Neural progenitor cell (in vitro differentiated cells): ENCODE measurements around the gene TAPT1. TPM values are rescaled to one million over a fixed set of nuclear protein-coding genes. Genes with fewer than 3 reads are reported as not detected.

ENCODE experiments used
- DNase-seq: peaks from one replicate; pipeline ENCODE4 v3.0.0-alpha.2; 2016; ENCODE audit warnings: low spot score
- H2AFZ ChIP-seq: fragments of 200-600 bp; sonication (generic); replicated peaks from 2 replicates; pipeline ENCODE4 v1.6.1; 2016; ENCODE audit warnings: antibody characterized with exemption
- H3F3A ChIP-seq: fragments of 200-600 bp; sonication (generic); 2 replicates; pipeline ENCODE4 v1.6.1; 2016; ENCODE audit warnings: antibody characterized with exemption, low read depth
- H3K27ac ChIP-seq: fragments of 200-600 bp; sonication (generic); 2 replicates; pipeline ENCODE4 v1.5.1; 2016; ENCODE audit warnings: mild to moderate bottlenecking
- H3K27me3 ChIP-seq: fragments of 200-600 bp; sonication (generic); 2 replicates; pipeline ENCODE4 v1.6.1; 2016; ENCODE audit warnings: mild to moderate bottlenecking, moderate library complexity
- H3K36me3 ChIP-seq: fragments of 200-600 bp; sonication (generic); 2 replicates; pipeline ENCODE4 v1.5.1; 2016
- H3K4me1 ChIP-seq: fragments of 200-600 bp; sonication (generic); 2 replicates; pipeline ENCODE4 v1.6.1; 2016; ENCODE audit warnings: mixed run types
- H3K4me2 ChIP-seq: fragments of 200-600 bp; sonication (generic); 2 replicates; pipeline ENCODE4 v1.6.1; 2016
- H3K4me3 ChIP-seq: fragments of 200-600 bp; sonication (generic); 2 replicates; pipeline ENCODE4 v1.5.1; 2016
- H3K79me2 ChIP-seq: fragments of 200-600 bp; sonication (generic); 2 replicates; pipeline ENCODE4 v1.6.1; 2016; ENCODE audit warnings: low read depth
- H3K9ac ChIP-seq: fragments of 200-600 bp; sonication (generic); 2 replicates; pipeline ENCODE4 v1.6.1; 2016
- H3K9me3 ChIP-seq: fragments of 200-600 bp; sonication (generic); 2 replicates; pipeline ENCODE4 v1.5.1; 2016; ENCODE audit warnings: low read depth
- H4K20me1 ChIP-seq: fragments of 200-600 bp; sonication (generic); 2 replicates; pipeline ENCODE4 v1.6.1; 2016; ENCODE audit warnings: low read depth
- H3K27ac Mint-ChIP-seq: 3 replicates; pipeline ENCODE4 v1.8.0; 2021; ENCODE audit warnings: mixed read lengths
- H3K27me3 Mint-ChIP-seq: 2 replicates; pipeline ENCODE4 v1.8.0; 2022; ENCODE audit warnings: low read depth, mild to moderate bottlenecking, inconsistent platforms, moderate library complexity, mixed read lengths; ENCODE audit not compliant: insufficient read depth
- H3K36me3 Mint-ChIP-seq: 3 replicates; pipeline ENCODE4 v1.8.0; 2021; ENCODE audit warnings: mixed read lengths
- H3K4me1 Mint-ChIP-seq: 3 replicates; pipeline ENCODE4 v1.8.0; 2021; ENCODE audit warnings: mixed read lengths
- H3K4me3 Mint-ChIP-seq: 3 replicates; pipeline ENCODE4 v1.8.0; 2021; ENCODE audit warnings: mild to moderate bottlenecking, moderate library complexity, mixed read lengths
- H3K9me3 Mint-ChIP-seq: 3 replicates; pipeline ENCODE4 v1.8.0; 2020; ENCODE audit warnings: mixed read lengths
- CTCF ChIP-seq: fragments of 200-600 bp; sonication (generic); IDR thresholded peaks from 2 replicates; pipeline ENCODE4 v1.5.1; 2017; ENCODE audit warnings: antibody characterized with exemption, mild to moderate bottlenecking
- EZH2 ChIP-seq: fragments of 200-600 bp; sonication (generic); IDR thresholded peaks from 2 replicates; pipeline ENCODE4 v1.6.1; 2017; ENCODE audit warnings: antibody characterized with exemption, mild to moderate bottlenecking, moderate library complexity
- EZH2phosphoT487 ChIP-seq: fragments of 200-600 bp; sonication (generic); IDR thresholded peaks from 2 replicates; pipeline ENCODE4 v1.6.1; 2017; ENCODE audit warnings: antibody characterized with exemption
- total RNA-seq: library from RNA; depleted of rRNA; stranded (reverse); fragments of >200 nt; gene quantifications from 2 replicates; pipeline ENCODE4 v1.2.3, GENCODE V29; 2015; ENCODE audit warnings: low replicate concordance

TAPT1 gene
- total RNA-seq, 1 donor from 2014 or later = 18.9 TPM

- no peak overlapping the region for H3K9ac ChIP-seq
- H3K4me1 ChIP-seq = peaks cover 19% of the 10 kb centered on the region
- H3F3A ChIP-seq = peaks cover 14% of the 10 kb centered on the region
- H3K36me3 ChIP-seq = no peaks in the 10 kb centered on the region
- H3K79me2 ChIP-seq = no peaks in the 10 kb centered on the region
- no peak overlapping the region for H3K4me3 ChIP-seq
- no peaks in the 10 kb centered on the region for H3K9me3 ChIP-seq
- no peak overlapping the region for H2AFZ ChIP-seq
- H3K27me3 ChIP-seq = no peaks in the 10 kb centered on the region
- H3K4me2 ChIP-seq = no peak overlapping the region
- Mint-ChIP-seq H3K36me3 (no peaks in the 10 kb centered on the region), H3K4me1 (no peaks in the 10 kb centered on the region), H3K9me3 (no peaks in the 10 kb centered on the region), H3K4me3 (no peak overlapping the region), H3K27me3 (peaks cover 2% of the 10 kb centered on the region), H3K27ac (no peak overlapping the region)
- H3K27ac ChIP-seq = no peak overlapping the region
- DNase-seq = no peak
- no peak for TF ChIP-seq EZH2
- TF ChIP-seq EZH2phosphoT487 = no peak
- no peak for TF ChIP-seq CTCF
- no peaks in the 10 kb centered on the region for H4K20me1 ChIP-seq
Observed at GRCh38 chr4:16119981-16120380, 106.3 kb downstream of the TAPT1 start.

GRCh38 chr4:16118090-16118489, 108.2 kb downstream of the TAPT1 start:
- Histone ChIP-seq H3K4me2 (no peak overlapping the region), H3K79me2 (no peaks in the 10 kb centered on the region), H3K9ac (no peak overlapping the region), H3K27ac (no peak overlapping the region), H3K36me3 (no peaks in the 10 kb centered on the region), H3K27me3 (no peaks in the 10 kb centered on the region), H3K9me3 (no peaks in the 10 kb centered on the region), H4K20me1 (no peaks in the 10 kb centered on the region), H3K4me3 (no peak overlapping the region), H3F3A (peaks cover 2% of the 10 kb centered on the region), H2AFZ (no peak overlapping the region), H3K4me1 (peaks cover under 1% of the 10 kb centered on the region)
- no peak overlapping the region for H3K27ac Mint-ChIP-seq
- no peak overlapping the region for H3K4me3 Mint-ChIP-seq
- H3K9me3 Mint-ChIP-seq = no peaks in the 10 kb centered on the region
- DNase-seq = no peak
- peaks cover 4% of the 10 kb centered on the region for H3K27me3 Mint-ChIP-seq
- TF ChIP-seq CTCF (no peak), EZH2 (no peak), EZH2phosphoT487 (no peak)
- H3K4me1 Mint-ChIP-seq = no peaks in the 10 kb centered on the region
- H3K36me3 Mint-ChIP-seq = no peaks in the 10 kb centered on the region

- Mint-ChIP-seq H3K36me3 (no peaks in the 10 kb centered on the region), H3K27me3 (peaks cover 4% of the 10 kb centered on the region), H3K9me3 (no peaks in the 10 kb centered on the region), H3K27ac (no peak overlapping the region), H3K4me3 (no peak overlapping the region), H3K4me1 (no peaks in the 10 kb centered on the region)
- Histone ChIP-seq H2AFZ (no peak overlapping the region), H3K4me3 (no peak overlapping the region), H3K36me3 (no peaks in the 10 kb centered on the region), H3K27ac (no peak overlapping the region), H3K79me2 (no peaks in the 10 kb centered on the region), H3K27me3 (no peaks in the 10 kb centered on the region), H3K9me3 (no peaks in the 10 kb centered on the region), H3K4me1 (no peaks in the 10 kb centered on the region), H3K9ac (no peak overlapping the region), H3K4me2 (no peak overlapping the region), H3F3A (no peaks in the 10 kb centered on the region), H4K20me1 (no peaks in the 10 kb centered on the region)
- TF ChIP-seq CTCF = no peak
- no peak for TF ChIP-seq EZH2phosphoT487
- no peak for TF ChIP-seq EZH2
- no peak for DNase-seq
Observed at GRCh38 chr4:16117164-16117563, 109.1 kb downstream of the TAPT1 start.
